ENCODE measurements around the gene PLIN1. TPM values are rescaled to one million over a fixed set of nuclear protein-coding genes. Genes with fewer than 3 reads are reported as not detected.

PLIN1 gene
- total RNA-seq, 1 donor from 2014 or later, result 0.14 TPM

- H3K4me1 Mint-ChIP-seq (ENCODE audit: low read depth, unreplicated experiment), result peaks cover 5% of the 10 kb centered on the region
- Histone ChIP-seq H3K27me3 (ENCODE audit: insufficient read depth, low read length) (no peaks in the 10 kb centered on the region), H3K36me3 (ENCODE audit: insufficient read depth, low read length) (no peaks in the 10 kb centered on the region), H3K9me3 (ENCODE audit: insufficient read depth, low read depth, low read length) (no peaks in the 10 kb centered on the region), H3K4me3 (ENCODE audit: insufficient read depth, low read depth, low read length) (no peak overlapping the region), H4K20me1 (ENCODE audit: insufficient read depth, low read length) (peaks cover 23% of the 10 kb centered on the region), H3K4me1 (ENCODE audit: insufficient read depth, low read length) (peaks cover 5% of the 10 kb centered on the region), H3K4me2 (ENCODE audit: low read length) (no peak overlapping the region), H3K9ac (ENCODE audit: low read length) (no peak overlapping the region), H3K79me2 (ENCODE audit: insufficient read depth, low read length) (peaks cover 26% of the 10 kb centered on the region), H2AFZ (ENCODE audit: low read depth, low read length) (no peak overlapping the region), H3K27ac (ENCODE audit: low read depth, low read length) (no peak overlapping the region)
- no peak overlapping the region for H3K4me3 Mint-ChIP-seq (ENCODE audit: unreplicated experiment)
- no peak for TF ChIP-seq EZH2 (IDR thresholded peaks at IDR 0.05; ENCODE audit: insufficient read depth, low read length)
- peaks cover 7% of the 10 kb centered on the region for H3K36me3 Mint-ChIP-seq (ENCODE audit: low read depth, unreplicated experiment)
- H3K27ac Mint-ChIP-seq (ENCODE audit: unreplicated experiment), result no peak overlapping the region
- DNase-seq (ENCODE audit: low read depth) (no peak), FAIRE-seq (no peak)
- H3K9me3 Mint-ChIP-seq (ENCODE audit: unreplicated experiment), result no peaks in the 10 kb centered on the region
- peaks cover 10% of the 10 kb centered on the region for H3K27me3 Mint-ChIP-seq (ENCODE audit: low read depth, unreplicated experiment)
These were observed 25.6 kb downstream of the PLIN1 start for GRCh38 chr15:89653578-89653977.

GRCh38 chr15:89652666-89653065 is 26.5 kb downstream of the PLIN1 start:
- H2AFZ ChIP-seq (ENCODE audit: low read depth, low read length), result no peak overlapping the region
- no peak for FAIRE-seq
- no peak overlapping the region for H3K4me3 ChIP-seq (ENCODE audit: insufficient read depth, low read depth, low read length)
- no peaks in the 10 kb centered on the region for H3K36me3 ChIP-seq (ENCODE audit: insufficient read depth, low read length)
- H3K4me1 ChIP-seq (ENCODE audit: insufficient read depth, low read length), result peaks cover 5% of the 10 kb centered on the region
- H3K9me3 ChIP-seq (ENCODE audit: insufficient read depth, low read depth, low read length), result no peaks in the 10 kb centered on the region
- Mint-ChIP-seq H3K36me3 (ENCODE audit: low read depth, unreplicated experiment) (peaks cover 8% of the 10 kb centered on the region), H3K27ac (ENCODE audit: unreplicated experiment) (no peak overlapping the region), H3K9me3 (ENCODE audit: unreplicated experiment) (no peaks in the 10 kb centered on the region), H3K27me3 (ENCODE audit: low read depth, unreplicated experiment) (peaks cover 10% of the 10 kb centered on the region), H3K4me1 (ENCODE audit: low read depth, unreplicated experiment) (peaks cover 5% of the 10 kb centered on the region), H3K4me3 (ENCODE audit: unreplicated experiment) (no peak overlapping the region)
- no peak overlapping the region for H3K4me2 ChIP-seq (ENCODE audit: low read length)
- TF ChIP-seq CTCF (IDR thresholded peaks at IDR 0.05; ENCODE audit: insufficient read depth, low read depth, low read length) (no peak), EZH2 (IDR thresholded peaks at IDR 0.05; ENCODE audit: insufficient read depth, low read length) (no peak)
- peaks cover 26% of the 10 kb centered on the region for H3K79me2 ChIP-seq (ENCODE audit: insufficient read depth, low read length)
- no peak for DNase-seq (ENCODE audit: low read depth)
- peaks cover 23% of the 10 kb centered on the region for H4K20me1 ChIP-seq (ENCODE audit: insufficient read depth, low read length)
- no peak overlapping the region for H3K27ac ChIP-seq (ENCODE audit: low read depth, low read length)
- no peaks in the 10 kb centered on the region for H3K27me3 ChIP-seq (ENCODE audit: insufficient read depth, low read length)
- no peak overlapping the region for H3K9ac ChIP-seq (ENCODE audit: low read length)

- Histone ChIP-seq H3K36me3 (ENCODE audit: insufficient read depth, low read length) (no peaks in the 10 kb centered on the region), H2AFZ (ENCODE audit: low read depth, low read length) (no peak overlapping the region), H3K9ac (ENCODE audit: low read length) (no peak overlapping the region), H3K4me2 (ENCODE audit: low read length) (no peak overlapping the region), H3K9me3 (ENCODE audit: insufficient read depth, low read depth, low read length) (no peaks in the 10 kb centered on the region), H4K20me1 (ENCODE audit: insufficient read depth, low read length) (peaks cover 23% of the 10 kb centered on the region), H3K79me2 (ENCODE audit: insufficient read depth, low read length) (peaks cover 26% of the 10 kb centered on the region), H3K27ac (ENCODE audit: low read depth, low read length) (no peak overlapping the region), H3K4me1 (ENCODE audit: insufficient read depth, low read length) (peaks cover 5% of the 10 kb centered on the region), H3K4me3 (ENCODE audit: insufficient read depth, low read depth, low read length) (no peak overlapping the region), H3K27me3 (ENCODE audit: insufficient read depth, low read length) (no peaks in the 10 kb centered on the region)
- H3K9me3 Mint-ChIP-seq (ENCODE audit: unreplicated experiment), result no peaks in the 10 kb centered on the region
- no peak overlapping the region for H3K27ac Mint-ChIP-seq (ENCODE audit: unreplicated experiment)
- H3K27me3 Mint-ChIP-seq (ENCODE audit: low read depth, unreplicated experiment), result peaks cover 10% of the 10 kb centered on the region
- FAIRE-seq (no peak), DNase-seq (ENCODE audit: low read depth) (no peak)
- no peak overlapping the region for H3K4me3 Mint-ChIP-seq (ENCODE audit: unreplicated experiment)
- TF ChIP-seq EZH2 (IDR thresholded peaks at IDR 0.05; ENCODE audit: insufficient read depth, low read length) (no peak), CTCF (IDR thresholded peaks at IDR 0.05; ENCODE audit: insufficient read depth, low read depth, low read length) (no peak)
- H3K36me3 Mint-ChIP-seq (ENCODE audit: low read depth, unreplicated experiment), result peaks cover 10% of the 10 kb centered on the region
- H3K4me1 Mint-ChIP-seq (ENCODE audit: low read depth, unreplicated experiment), result peaks cover 5% of the 10 kb centered on the region
These were observed 27.0 kb downstream of the PLIN1 start for GRCh38 chr15:89652131-89652530.
